ENCODE data around the gene TACC2.

DNA sequence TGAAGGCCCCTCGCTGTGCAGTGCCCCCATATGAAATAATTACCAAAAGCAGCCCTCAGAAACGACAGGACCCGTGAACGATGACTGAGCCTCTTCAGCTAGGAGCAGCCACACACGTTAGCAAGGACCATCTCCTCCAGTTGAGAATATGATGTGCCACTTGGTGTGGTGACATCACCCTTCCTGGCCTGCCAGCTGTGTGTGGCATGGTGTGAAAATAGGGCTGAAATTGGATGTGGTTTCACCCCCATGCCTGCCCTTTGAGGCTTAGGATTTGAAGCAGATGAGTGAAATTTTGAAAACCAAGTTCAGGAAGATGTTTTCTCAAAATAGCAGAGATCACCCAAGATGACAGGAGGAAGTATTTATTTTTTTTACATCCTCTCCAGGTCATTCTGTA is 233.0 kb downstream of the TACC2 start:
- TF ChIP-seq, protein P1, sequence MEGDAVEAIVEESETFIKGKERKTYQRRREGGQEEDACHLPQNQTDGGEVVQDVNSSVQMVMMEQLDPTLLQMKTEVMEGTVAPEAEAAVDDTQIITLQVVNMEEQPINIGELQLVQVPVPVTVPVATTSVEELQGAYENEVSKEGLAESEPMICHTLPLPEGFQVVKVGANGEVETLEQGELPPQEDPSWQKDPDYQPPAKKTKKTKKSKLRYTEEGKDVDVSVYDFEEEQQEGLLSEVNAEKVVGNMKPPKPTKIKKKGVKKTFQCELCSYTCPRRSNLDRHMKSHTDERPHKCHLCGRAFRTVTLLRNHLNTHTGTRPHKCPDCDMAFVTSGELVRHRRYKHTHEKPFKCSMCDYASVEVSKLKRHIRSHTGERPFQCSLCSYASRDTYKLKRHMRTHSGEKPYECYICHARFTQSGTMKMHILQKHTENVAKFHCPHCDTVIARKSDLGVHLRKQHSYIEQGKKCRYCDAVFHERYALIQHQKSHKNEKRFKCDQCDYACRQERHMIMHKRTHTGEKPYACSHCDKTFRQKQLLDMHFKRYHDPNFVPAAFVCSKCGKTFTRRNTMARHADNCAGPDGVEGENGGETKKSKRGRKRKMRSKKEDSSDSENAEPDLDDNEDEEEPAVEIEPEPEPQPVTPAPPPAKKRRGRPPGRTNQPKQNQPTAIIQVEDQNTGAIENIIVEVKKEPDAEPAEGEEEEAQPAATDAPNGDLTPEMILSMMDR (conservative IDR thresholded peaks at IDR 0.05; ENCODE audit: low read length): no peak
- TF ChIP-seq EZH2phosphoT487 (IDR thresholded peaks at IDR 0.05; ENCODE audit: borderline replicate concordance, low read depth, low read length): no peak

All from OCI-LY7 (cell line).